Gastrocnemius medialis (tissue), 4 donors: ENCODE measurements around the gene MAP2K6.

Experiments
- CTCF ChIP-seq, 5 experiments: fragments of 450-650 bp in 3 of 5; fragments of 200-600 bp in 2 of 5; sonication (generic) in 2 of 5; IDR thresholded peaks in 4 of 5; conservative IDR thresholded peaks in 1 of 5; 1 replicate in 4 of 5; 2 replicates in 1 of 5; pipeline ENCODE4 v1.5.1; 2016 to 2019; ENCODE audit warnings: antibody characterized with exemption in 5 of 5, mild to moderate bottlenecking in 3 of 5, moderate library complexity in 3 of 5
- POLR2A ChIP-seq, 2 donors: fragments of 450-650 bp; IDR thresholded peaks; one replicate each; pipeline ENCODE4 v1.6.1; 2017; ENCODE audit warnings: antibody characterized with exemption in 2 of 2, mild to moderate bottlenecking in 2 of 2, moderate library complexity in 2 of 2

- no peak for TF ChIP-seq CTCF (IDR thresholded peaks at IDR 0.05 in 4 of 5, conservative IDR thresholded peaks at IDR 0.05 in 1 of 5)
- no peak for TF ChIP-seq POLR2A (IDR thresholded peaks at IDR 0.05)
Measured at GRCh38 chr17:69594641-69595040, 180.1 kb downstream of the MAP2K6 start.
